Panc1 (cell line): ENCODE measurements around the gene ARF1. TPM values are rescaled to one million over a fixed set of nuclear protein-coding genes. Genes with fewer than 3 reads are reported as not detected.

Experiments used
- ATAC-seq: fragments of 200-7000 bp; cut with Tn5 transposase; 2 replicates; pipeline ENCODE4 v1.9.1; 2020; ENCODE audit warnings: mild to moderate bottlenecking, moderate library complexity
- BruUV-seq: library from RNA; stranded (reverse); fragments of 400-500 nt; replicated peaks from 2 replicates; lab custom pipeline; 2021; lab: Mats Ljungman, UMichigan
- CTCF ChIA-PET: fragments of 300-600 bp; sonication (Branson Sonifier 250); formaldehyde crosslinking; loops from one replicate; lab custom pipeline; 2022; ENCODE audit warnings: antibody characterized with exemption; lab: Charles Lee
- POLR2A ChIA-PET: fragments of 300-600 bp; sonication (Branson Sonifier 250); formaldehyde crosslinking; loops from one replicate; lab custom pipeline; 2022; ENCODE audit warnings: antibody characterized with exemption; lab: Charles Lee
- DNase-seq: peaks from one replicate; pipeline ENCODE4 v3.0.0-alpha.2; 2010; ENCODE audit warnings: low read depth, low spot score
- H3K27ac ChIP-seq: 2 replicates; pipeline ENCODE4 v1.5.1; 2011; ENCODE audit warnings: mild to moderate bottlenecking, low read length, inconsistent platforms
- H3K27me3 ChIP-seq: fragments of 200-500 bp; sonication (Bioruptor generic); 2 replicates; pipeline ENCODE4 v1.6.0; 2014; ENCODE audit warnings: low read length, inconsistent platforms; ENCODE audit not compliant: control insufficient read depth, insufficient read depth
- H3K36me3 ChIP-seq: fragments of 200-500 bp; sonication (Bioruptor generic); 2 replicates; pipeline ENCODE4 v1.5.1; 2014; ENCODE audit warnings: inconsistent platforms, mild to moderate bottlenecking, low read length, moderate library complexity; ENCODE audit not compliant: control insufficient read depth, insufficient read depth
- H3K4me1 ChIP-seq: 2 replicates; pipeline ENCODE4 v1.5.1; 2011; ENCODE audit warnings: inconsistent platforms, mild to moderate bottlenecking, low read length, moderate library complexity; ENCODE audit not compliant: control insufficient read depth, insufficient read depth
- H3K4me3 ChIP-seq, 2 experiments: 2 replicates each; pipeline ENCODE4 v1.5.1; 2011 to 2012; ENCODE audit warnings: low read depth in 2 of 2, low read length in 2 of 2, mild to moderate bottlenecking in 2 of 2, inconsistent platforms in 1 of 2, moderate library complexity in 1 of 2
- H3K9me3 ChIP-seq: fragments of 200-500 bp; sonication (Bioruptor generic); 2 replicates; pipeline ENCODE4 v1.5.1; 2014; ENCODE audit warnings: low read depth, mild to moderate bottlenecking, inconsistent platforms, low read length, moderate library complexity; ENCODE audit not compliant: control insufficient read depth, insufficient read depth
- CTCF ChIP-seq: fragments of 450-650 bp; IDR thresholded peaks from 2 replicates; pipeline ENCODE4 v1.5.1; 2017; ENCODE audit warnings: mild to moderate bottlenecking
- POLR2AphosphoS5 ChIP-seq: IDR thresholded peaks from 2 replicates; pipeline ENCODE4 v1.6.1; 2012; ENCODE audit warnings: mild to moderate bottlenecking, low read depth, low read length, moderate library complexity
- REST ChIP-seq, 2 experiments: IDR thresholded peaks; 2 replicates each; pipeline ENCODE4 v1.6.1; 2011 to 2012; ENCODE audit warnings: low read depth in 2 of 2, control low read depth in 1 of 2, low read length in 1 of 2, mild to moderate bottlenecking in 1 of 2, moderate library complexity in 1 of 2; ENCODE audit not compliant: insufficient read depth in 1 of 2
- SIN3A ChIP-seq: IDR thresholded peaks from 2 replicates; pipeline ENCODE4 v1.6.1; 2012; ENCODE audit warnings: low read depth, mild to moderate bottlenecking, low read length, moderate library complexity, borderline replicate concordance; ENCODE audit not compliant: insufficient read depth
- TCF7L2 ChIP-seq: IDR thresholded peaks from 2 replicates; pipeline ENCODE4 v1.6.1; 2011; ENCODE audit warnings: mild to moderate bottlenecking, low read depth, low read length, inconsistent platforms
- in situ Hi-C: cut with HindIII; loops from 2 replicates; pipeline ENCODE4 v1.10.0; 2016; ENCODE audit warnings: low sequenced_read_pairs, low pct_unique_long_range_greater_than_20kb
- intact Hi-C: fragments of 100-400 bp; cut with micrococcal nuclease; formaldehyde crosslinking; loops from one replicate; pipeline ENCODE4 v1.10.0; 2022; ENCODE audit not compliant: unreplicated experiment
- total RNA-seq: library from RNA; stranded (reverse); gene quantifications from one replicate; pipeline ENCODE4 v1.2.1, GENCODE V29; 2021; ENCODE audit not compliant: unreplicated experiment

Gene ARF1
- total RNA-seq, 1 experiment from 2014 or later: 321 TPM

GRCh38 chr1:228092342-228093049 lies 10.0 kb downstream of the ARF1 start:
- no peak for TF ChIP-seq CTCF
- no peak for TF ChIP-seq POLR2AphosphoS5
- no peak for TF ChIP-seq SIN3A
- TF ChIP-seq TCF7L2: no peak
- no peak for TF ChIP-seq REST (IDR thresholded peaks at IDR 0.05; ENCODE audit: insufficient read depth in 1 of 2, low read depth in 2 of 2, low read length in 1 of 2)
- DNase-seq (no peak), ATAC-seq (no peak)
- peaks cover 3% of the 10 kb centered on the region; the same call in 1 of the 2 replicates for H3K9me3 ChIP-seq
- intact Hi-C loops (no loop called here), in situ Hi-C loops (no loop called here)
- no peak overlapping the region for H3K27ac ChIP-seq
- BruUV-seq: no TSS peak
- no peaks in the 10 kb centered on the region; the same call in 1 of the 2 replicates for H3K36me3 ChIP-seq
- peaks cover 33% of the 10 kb centered on the region for H3K4me1 ChIP-seq
- no peak overlapping the region for H3K4me3 ChIP-seq
- H3K27me3 ChIP-seq: no peaks in the 10 kb centered on the region
- POLR2A ChIA-PET: no interaction called here
- CTCF ChIA-PET: no interaction called here

- intact Hi-C loops (no loop called here), in situ Hi-C loops (no loop called here)
- Histone ChIP-seq H3K9me3 (peaks cover 3% of the 10 kb centered on the region; the same call in 1 of the 2 replicates), H3K36me3 (no peaks in the 10 kb centered on the region; the same call in none of the 2 replicates), H3K27me3 (no peaks in the 10 kb centered on the region), H3K4me1 (peaks cover 25% of the 10 kb centered on the region), H3K4me3 (no peak overlapping the region), H3K27ac (no peak overlapping the region)
- BruUV-seq: no TSS peak
- ChIA-PET CTCF (no interaction called here), POLR2A (no interaction called here)
- TF ChIP-seq CTCF (no peak), TCF7L2 (no peak)
- no peak for DNase-seq
- no peak for ATAC-seq
Measured at GRCh38 chr1:228093050-228093906, 10.8 kb downstream of the ARF1 start.
